Left hindlimb (tissue), 1 donor: Measurements from ENCODE around the gene UCP1.
"Not testable (repeated sequence)": the region's sequence is repeated elsewhere in the genome, so short reads cannot be mapped to it uniquely, and the experiment has no call there.

Source experiments
- DNase-seq: peaks from one replicate; pipeline ENCODE4 v3.0.0-alpha.2; 2018

The UCP1 gene

DNA sequence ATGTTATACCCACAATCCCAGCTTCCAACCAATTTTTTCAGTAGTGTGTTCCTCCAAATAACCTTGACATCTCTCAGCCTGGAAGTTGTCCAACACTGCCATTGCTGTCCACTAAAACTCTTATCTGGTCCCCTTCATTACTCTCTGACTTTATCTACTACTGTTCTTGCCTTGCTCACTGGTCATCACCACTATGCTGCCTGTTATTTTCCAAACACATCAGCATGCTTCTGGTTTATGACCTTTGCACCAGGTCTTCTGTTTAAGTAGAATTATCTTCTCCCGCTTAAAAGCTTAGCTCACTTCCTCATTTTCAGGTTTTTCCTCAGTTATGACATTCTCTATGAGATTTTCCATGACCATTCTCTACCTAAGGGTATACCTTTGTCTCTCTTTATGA, 39.3 kb downstream of the UCP1 start:
- DNase-seq = no peak

DNA sequence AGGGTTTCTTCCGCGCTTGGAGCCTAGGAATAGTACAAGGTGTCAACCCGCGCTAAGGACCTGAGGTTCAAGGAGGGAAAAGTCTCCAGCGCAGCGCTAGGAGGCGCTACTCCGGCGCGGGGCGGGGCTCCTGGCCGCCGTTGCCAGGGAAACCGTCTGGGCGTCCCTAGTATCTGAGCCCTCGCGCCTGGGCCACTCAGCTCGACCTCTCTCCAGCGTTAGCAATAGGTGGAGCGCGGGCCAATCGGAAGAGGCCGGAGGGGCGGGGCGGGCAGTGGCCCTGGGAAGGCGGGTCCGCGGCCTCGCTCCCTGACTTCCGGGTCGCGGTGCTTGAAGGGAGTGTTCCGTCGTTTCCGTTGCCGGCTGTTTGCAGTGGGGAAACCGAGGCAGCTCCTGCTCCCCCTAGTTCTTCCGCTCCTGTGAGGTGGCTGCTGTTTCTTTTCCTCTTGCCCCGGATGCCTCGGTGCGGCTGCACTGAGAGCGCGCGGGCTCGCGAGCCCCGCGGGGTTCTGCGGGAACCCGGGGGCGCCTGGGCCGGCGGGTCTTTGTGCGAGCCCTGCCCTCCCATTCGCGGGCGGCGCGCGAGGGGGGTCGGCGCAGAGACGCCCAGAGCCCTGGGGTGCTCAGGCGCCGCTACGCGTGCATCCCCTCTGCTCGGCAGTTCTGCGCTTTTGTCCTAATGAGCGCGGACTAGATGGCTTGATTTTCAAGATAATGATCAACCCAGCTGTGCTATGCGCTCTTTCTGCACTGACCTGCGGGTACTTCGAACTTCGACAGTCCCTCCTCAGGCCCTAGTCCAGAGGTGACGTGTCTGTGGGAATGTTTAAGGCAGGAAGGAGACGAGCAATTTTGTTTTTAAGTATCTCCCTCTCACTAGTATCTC, 44.7 kb downstream of the UCP1 start, which contains the start of gene ELMOD2:
TSS of gene ELMOD2 (plus strand) at position 312 of the 886 bp plus-strand sequence. CDS start 1,261 bp downstream, outside the sequence.
- peak; percentile 98 for DNase-seq

DNA sequence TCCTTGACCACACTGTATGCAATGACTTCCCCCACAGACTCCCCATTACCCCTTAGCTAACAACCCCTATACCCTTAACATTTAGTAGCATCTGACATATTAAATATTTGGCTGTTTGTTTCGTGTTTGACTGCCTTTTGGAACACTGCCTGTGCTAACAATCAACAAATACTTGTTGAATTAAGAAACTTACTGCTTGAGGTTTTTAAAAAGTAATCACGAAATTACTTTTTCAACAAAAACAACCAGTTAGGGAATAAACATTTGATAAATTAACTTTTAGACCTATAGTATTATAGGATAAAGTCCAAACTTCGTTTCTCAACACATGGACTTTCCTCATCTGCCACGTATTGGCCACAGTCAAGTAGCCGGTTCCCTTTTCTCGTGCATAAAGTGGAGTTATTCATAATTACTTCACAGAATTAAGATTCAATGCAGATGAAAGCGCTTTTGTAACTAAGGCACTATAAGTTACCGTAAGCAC, 45.3 kb downstream of the UCP1 start:
- no peak for DNase-seq

GRCh38 chr4:140515423-140515822, 53.3 kb downstream of the UCP1 start:
- no peak for DNase-seq

DNA sequence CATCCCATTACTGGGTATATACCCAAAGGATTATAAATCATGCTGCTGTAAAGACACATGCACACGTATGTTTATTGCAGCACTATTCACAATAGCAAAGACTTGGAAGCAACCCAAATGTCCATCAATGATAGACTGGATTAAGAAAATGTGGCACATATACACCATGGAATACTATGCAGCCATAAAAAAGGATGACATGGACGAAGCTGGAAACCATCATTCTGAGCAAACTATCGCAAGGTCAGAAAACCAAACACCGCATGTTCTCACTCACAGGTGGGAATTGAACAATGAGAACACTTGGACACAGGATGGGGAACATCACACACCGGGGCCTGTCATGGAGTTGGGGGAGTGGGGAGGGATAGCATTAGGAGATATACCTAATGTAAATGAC, 55.0 kb downstream of the UCP1 start:
- not testable (repeated sequence) for DNase-seq
